NCI-H1092 treated with DMSO at 0.1 percent for 48 hours (cell line): Measurements from ENCODE around the gene SSTR5.

ENCODE experiments used
- DNase-seq: peaks from one replicate; lab custom pipeline; 2025; lab: John Stamatoyannopoulos, UW

Gene SSTR5

GRCh38 chr16:1055557-1055924, 17.0 kb upstream of the SSTR5 start:
- no peak for DNase-seq

GRCh38 chr16:1056196-1056595, 16.4 kb upstream of the SSTR5 start:
- no peak for DNase-seq

GRCh38 chr16:1057252-1057932, 15.2 kb upstream of the SSTR5 start:
- DNase-seq: no peak

GRCh38 chr16:1058216-1058615, 14.3 kb upstream of the SSTR5 start:
- no peak for DNase-seq

GRCh38 chr16:1059310-1059709, 13.2 kb upstream of the SSTR5 start:
- DNase-seq: no peak

GRCh38 chr16:1060416-1061340, 11.9 kb upstream of the SSTR5 start:
- no peak for DNase-seq

- DNase-seq: no peak
These were observed 10.6 kb upstream of the SSTR5 start for GRCh38 chr16:1061769-1062505.

GRCh38 chr16:1062895-1063294, 9.7 kb upstream of the SSTR5 start:
- DNase-seq: no peak

- no peak for DNase-seq
These were observed 8.8 kb upstream of the SSTR5 start for GRCh38 chr16:1063728-1064127.

GRCh38 chr16:1065469-1066128, 6.9 kb upstream of the SSTR5 start:
- DNase-seq: no peak

- DNase-seq: peak; percentile 70
These were observed 5.9 kb upstream of the SSTR5 start for GRCh38 chr16:1066584-1067172.

GRCh38 chr16:1067629-1068028, 4.9 kb upstream of the SSTR5 start:
- DNase-seq: no peak

GRCh38 chr16:1068451-1068850, 4.1 kb upstream of the SSTR5 start:
- DNase-seq: no peak

GRCh38 chr16:1069154-1069553, 3.4 kb upstream of the SSTR5 start:
- no peak for DNase-seq

GRCh38 chr16:1070084-1070863, 2.3 kb upstream of the SSTR5 start:
- DNase-seq: no peak

GRCh38 chr16:1070864-1071408, 1.6 kb upstream of the SSTR5 start:
- no peak for DNase-seq

GRCh38 chr16:1071561-1072225, 854 bp upstream of the SSTR5 start:
- DNase-seq: no peak

- DNase-seq: no peak
These were observed 663 bp downstream of the SSTR5 start for GRCh38 chr16:1073262-1073558.

GRCh38 chr16:1073566-1074378, 1.2 kb downstream of the SSTR5 start:
- no peak for DNase-seq

GRCh38 chr16:1074379-1074649, 1.8 kb downstream of the SSTR5 start:
- no peak for DNase-seq
